ENCODE data around the gene NOTCH3. TPM values are rescaled to one million over a fixed set of nuclear protein-coding genes. Genes with fewer than 3 reads are reported as not detected.
A peak's percentile ranks its signal among the peaks of the same experiment; 100 is the strongest.

The NOTCH3 gene
- total RNA-seq, 1 donor from 2014 or later = 162 TPM

DNA sequence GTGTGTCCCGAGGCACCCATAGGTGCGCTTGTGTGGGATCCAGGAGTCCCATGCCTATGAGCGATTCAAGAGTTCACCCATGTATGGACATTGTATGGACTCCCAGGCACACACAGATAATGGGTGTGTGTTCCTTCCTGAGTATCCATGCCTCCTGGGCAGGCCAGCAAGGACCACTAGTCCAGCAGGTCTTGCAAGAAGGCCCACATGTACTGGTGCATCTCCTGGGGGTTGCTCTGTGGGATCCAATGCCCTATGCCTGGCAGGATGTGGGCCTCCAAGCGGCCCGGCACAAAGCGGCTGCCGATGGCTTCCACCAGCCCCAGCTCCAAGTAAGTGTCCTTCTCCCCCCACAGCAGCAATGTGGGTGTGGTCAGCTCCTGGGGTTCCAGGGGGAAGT, 26.5 kb upstream of the NOTCH3 start:
- no peaks in the 10 kb centered on the region for H3K36me3 ChIP-seq (ENCODE audit: insufficient read depth, low read length)
- no peak overlapping the region for H3K27ac Mint-ChIP-seq (ENCODE audit: unreplicated experiment)
- TF ChIP-seq, protein P1, sequence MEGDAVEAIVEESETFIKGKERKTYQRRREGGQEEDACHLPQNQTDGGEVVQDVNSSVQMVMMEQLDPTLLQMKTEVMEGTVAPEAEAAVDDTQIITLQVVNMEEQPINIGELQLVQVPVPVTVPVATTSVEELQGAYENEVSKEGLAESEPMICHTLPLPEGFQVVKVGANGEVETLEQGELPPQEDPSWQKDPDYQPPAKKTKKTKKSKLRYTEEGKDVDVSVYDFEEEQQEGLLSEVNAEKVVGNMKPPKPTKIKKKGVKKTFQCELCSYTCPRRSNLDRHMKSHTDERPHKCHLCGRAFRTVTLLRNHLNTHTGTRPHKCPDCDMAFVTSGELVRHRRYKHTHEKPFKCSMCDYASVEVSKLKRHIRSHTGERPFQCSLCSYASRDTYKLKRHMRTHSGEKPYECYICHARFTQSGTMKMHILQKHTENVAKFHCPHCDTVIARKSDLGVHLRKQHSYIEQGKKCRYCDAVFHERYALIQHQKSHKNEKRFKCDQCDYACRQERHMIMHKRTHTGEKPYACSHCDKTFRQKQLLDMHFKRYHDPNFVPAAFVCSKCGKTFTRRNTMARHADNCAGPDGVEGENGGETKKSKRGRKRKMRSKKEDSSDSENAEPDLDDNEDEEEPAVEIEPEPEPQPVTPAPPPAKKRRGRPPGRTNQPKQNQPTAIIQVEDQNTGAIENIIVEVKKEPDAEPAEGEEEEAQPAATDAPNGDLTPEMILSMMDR (IDR thresholded peaks at IDR 0.05; ENCODE audit: insufficient read depth, low read depth, low read length) = no peak
- TF ChIP-seq EZH2 (IDR thresholded peaks at IDR 0.05; ENCODE audit: insufficient read depth, low read length) = no peak
- FAIRE-seq = no peak
- H3K4me2 ChIP-seq (ENCODE audit: low read length) = no peak overlapping the region
- no peak overlapping the region for H3K4me3 ChIP-seq (ENCODE audit: insufficient read depth, low read depth, low read length)
- H3K27ac ChIP-seq (ENCODE audit: low read depth, low read length) = no peak overlapping the region
- peaks cover 11% of the 10 kb centered on the region for H3K36me3 Mint-ChIP-seq (ENCODE audit: low read depth, unreplicated experiment)
- peaks cover 11% of the 10 kb centered on the region for H3K4me1 Mint-ChIP-seq (ENCODE audit: low read depth, unreplicated experiment)
- DNase-seq (ENCODE audit: low read depth) = no peak
- peaks cover 9% of the 10 kb centered on the region for H4K20me1 ChIP-seq (ENCODE audit: insufficient read depth, low read length)
- no peaks in the 10 kb centered on the region for H3K9me3 ChIP-seq (ENCODE audit: insufficient read depth, low read depth, low read length)
- H2AFZ ChIP-seq (ENCODE audit: low read depth, low read length) = no peak overlapping the region
- peaks cover 5% of the 10 kb centered on the region for H3K27me3 Mint-ChIP-seq (ENCODE audit: low read depth, unreplicated experiment)
- H3K4me1 ChIP-seq (ENCODE audit: insufficient read depth, low read length) = peaks cover 13% of the 10 kb centered on the region
- no peaks in the 10 kb centered on the region for H3K9me3 Mint-ChIP-seq (ENCODE audit: unreplicated experiment)
- H3K4me3 Mint-ChIP-seq (ENCODE audit: unreplicated experiment) = no peak overlapping the region
- no peaks in the 10 kb centered on the region for H3K79me2 ChIP-seq (ENCODE audit: insufficient read depth, low read length)
- no peak overlapping the region for H3K9ac ChIP-seq (ENCODE audit: low read length)
- H3K27me3 ChIP-seq (ENCODE audit: insufficient read depth, low read length) = peaks cover 3% of the 10 kb centered on the region

DNA sequence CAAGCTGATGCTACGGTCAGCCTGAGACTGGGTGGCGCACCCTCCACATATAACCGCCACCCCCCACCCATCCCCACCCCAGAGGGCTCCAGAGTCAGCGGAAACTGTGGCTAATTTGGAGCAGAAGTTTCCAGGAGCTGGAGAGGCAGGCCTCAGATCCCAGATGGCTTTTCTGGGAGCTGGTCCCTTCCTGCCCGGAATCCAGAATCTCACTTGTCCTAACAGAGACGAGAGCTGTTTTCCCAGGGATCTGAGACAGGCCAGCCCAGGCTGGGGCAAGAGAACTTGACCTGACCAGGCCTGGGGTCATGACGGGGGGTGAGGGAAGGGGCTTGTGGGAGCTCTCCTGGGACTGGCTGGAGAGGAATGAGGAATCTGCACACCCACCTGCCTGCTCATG, 25.0 kb upstream of the NOTCH3 start:
- Histone ChIP-seq H3K9ac (ENCODE audit: low read length) (no peak overlapping the region), H3K36me3 (ENCODE audit: insufficient read depth, low read length) (no peaks in the 10 kb centered on the region), H3K79me2 (ENCODE audit: insufficient read depth, low read length) (no peaks in the 10 kb centered on the region), H3K4me3 (ENCODE audit: insufficient read depth, low read depth, low read length) (no peak overlapping the region), H3K9me3 (ENCODE audit: insufficient read depth, low read depth, low read length) (no peaks in the 10 kb centered on the region), H3K27ac (ENCODE audit: low read depth, low read length) (no peak overlapping the region), H3K4me2 (ENCODE audit: low read length) (no peak overlapping the region), H3K27me3 (ENCODE audit: insufficient read depth, low read length) (no peaks in the 10 kb centered on the region), H4K20me1 (ENCODE audit: insufficient read depth, low read length) (peaks cover 1% of the 10 kb centered on the region), H3K4me1 (ENCODE audit: insufficient read depth, low read length) (peaks cover 16% of the 10 kb centered on the region), H2AFZ (ENCODE audit: low read depth, low read length) (no peak overlapping the region)
- TF ChIP-seq, protein P1 (IDR thresholded peaks at IDR 0.05; ENCODE audit: insufficient read depth, low read depth, low read length) = no peak
- TF ChIP-seq EZH2 (IDR thresholded peaks at IDR 0.05; ENCODE audit: insufficient read depth, low read length) = no peak
- H3K4me3 Mint-ChIP-seq (ENCODE audit: unreplicated experiment) = no peak overlapping the region
- DNase-seq (ENCODE audit: low read depth) = no peak
- no peak for FAIRE-seq
- H3K4me1 Mint-ChIP-seq (ENCODE audit: low read depth, unreplicated experiment) = peaks cover 12% of the 10 kb centered on the region
- H3K27me3 Mint-ChIP-seq (ENCODE audit: low read depth, unreplicated experiment) = peaks cover under 1% of the 10 kb centered on the region
- no peaks in the 10 kb centered on the region for H3K9me3 Mint-ChIP-seq (ENCODE audit: unreplicated experiment)
- H3K36me3 Mint-ChIP-seq (ENCODE audit: low read depth, unreplicated experiment) = peaks cover 9% of the 10 kb centered on the region
- H3K27ac Mint-ChIP-seq (ENCODE audit: unreplicated experiment) = no peak overlapping the region

DNA sequence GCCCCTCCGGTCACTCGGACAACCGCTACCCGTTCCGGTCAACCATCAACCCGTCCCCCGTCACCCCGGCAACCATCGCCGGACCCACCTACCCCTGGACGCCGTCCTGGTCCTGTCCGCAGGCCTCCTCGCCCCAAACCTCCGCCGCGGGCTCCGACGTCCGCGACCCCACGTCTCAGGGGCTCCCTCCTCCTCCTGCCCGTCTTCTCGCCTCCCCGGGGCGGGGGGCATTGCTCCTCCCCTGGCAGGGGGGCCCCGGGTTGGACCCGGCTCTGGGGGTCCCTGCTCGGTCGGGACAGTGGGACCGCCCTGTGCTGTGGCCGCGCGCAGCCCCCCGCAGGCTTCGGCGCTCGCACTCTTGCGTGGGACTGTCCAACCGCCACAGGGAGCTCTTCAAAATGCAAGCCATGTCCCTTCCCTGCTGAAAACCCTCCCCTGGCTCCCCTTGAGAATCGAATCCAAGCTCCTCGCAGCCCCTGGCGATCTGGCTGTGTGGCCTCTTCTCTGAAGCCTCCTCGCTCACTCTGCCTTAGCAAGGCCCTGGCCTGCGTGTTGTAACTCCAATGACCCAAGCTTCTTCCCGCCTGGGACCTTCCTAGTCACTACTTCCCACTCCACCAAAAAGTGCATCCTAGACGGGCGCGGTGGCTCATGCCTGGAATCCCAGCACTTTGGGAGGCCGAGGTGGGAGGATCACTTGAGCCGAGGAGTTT, 23.0 kb upstream of the NOTCH3 start:
- Histone ChIP-seq H3K9ac (ENCODE audit: low read length) (peak overlapping the region; percentile 88), H3K4me1 (ENCODE audit: insufficient read depth, low read length) (peaks cover 16% of the 10 kb centered on the region), H3K9me3 (ENCODE audit: insufficient read depth, low read depth, low read length) (no peaks in the 10 kb centered on the region), H3K36me3 (ENCODE audit: insufficient read depth, low read length) (no peaks in the 10 kb centered on the region), H4K20me1 (ENCODE audit: insufficient read depth, low read length) (no peaks in the 10 kb centered on the region), H3K4me3 (ENCODE audit: insufficient read depth, low read depth, low read length) (peak overlapping the region; percentile 65), H3K4me2 (ENCODE audit: low read length) (peak overlapping the region; percentile 83), H3K27me3 (ENCODE audit: insufficient read depth, low read length) (no peaks in the 10 kb centered on the region), H3K79me2 (ENCODE audit: insufficient read depth, low read length) (no peaks in the 10 kb centered on the region), H3K27ac (ENCODE audit: low read depth, low read length) (peak overlapping the region; percentile 75), H2AFZ (ENCODE audit: low read depth, low read length) (peak overlapping the region; percentile 81)
- H3K9me3 Mint-ChIP-seq (ENCODE audit: unreplicated experiment) = no peaks in the 10 kb centered on the region
- no peaks in the 10 kb centered on the region for H3K27me3 Mint-ChIP-seq (ENCODE audit: low read depth, unreplicated experiment)
- peak overlapping the region; percentile 97 for H3K27ac Mint-ChIP-seq (ENCODE audit: unreplicated experiment)
- H3K4me1 Mint-ChIP-seq (ENCODE audit: low read depth, unreplicated experiment) = peaks cover 12% of the 10 kb centered on the region
- peak overlapping the region; percentile 87 for H3K4me3 Mint-ChIP-seq (ENCODE audit: unreplicated experiment)
- H3K36me3 Mint-ChIP-seq (ENCODE audit: low read depth, unreplicated experiment) = peaks cover 7% of the 10 kb centered on the region
- DNase-seq (ENCODE audit: low read depth) (no peak), FAIRE-seq (no peak)
- TF ChIP-seq EZH2 (IDR thresholded peaks at IDR 0.05; ENCODE audit: insufficient read depth, low read length) = no peak
- TF ChIP-seq, protein P1 (IDR thresholded peaks at IDR 0.05; ENCODE audit: insufficient read depth, low read depth, low read length) = no peak

Measured in astrocyte (in vitro differentiated cells and primary cell).